Cerebellar cortex (tissue), 1 donor: ENCODE results near the gene THBD.
"Not testable (repeated sequence)": the region's sequence is repeated elsewhere in the genome, so short reads cannot be mapped to it uniquely, and the experiment has no call there.

ENCODE experiments used
- DNase-seq: peaks from one replicate; pipeline ENCODE4 v3.0.0-alpha.2; 2015; ENCODE audit warnings: low spot score

THBD gene

GRCh38 chr20:23035731-23036130, 13.7 kb downstream of the THBD start:
- no peak for DNase-seq

GRCh38 chr20:23034721-23035671, 14.5 kb downstream of the THBD start, which contains the start of gene SSTR4:
SSTR4 (plus strand) TSS chr20:23035312; CDS start chr20:23035484, 172 bp downstream.
- DNase-seq, result no peak

GRCh38 chr20:23033918-23034317, 15.6 kb downstream of the THBD start:
- DNase-seq, result no peak

- DNase-seq, result no peak
Measured at GRCh38 chr20:23032750-23033078, 16.8 kb downstream of the THBD start.

DNA sequence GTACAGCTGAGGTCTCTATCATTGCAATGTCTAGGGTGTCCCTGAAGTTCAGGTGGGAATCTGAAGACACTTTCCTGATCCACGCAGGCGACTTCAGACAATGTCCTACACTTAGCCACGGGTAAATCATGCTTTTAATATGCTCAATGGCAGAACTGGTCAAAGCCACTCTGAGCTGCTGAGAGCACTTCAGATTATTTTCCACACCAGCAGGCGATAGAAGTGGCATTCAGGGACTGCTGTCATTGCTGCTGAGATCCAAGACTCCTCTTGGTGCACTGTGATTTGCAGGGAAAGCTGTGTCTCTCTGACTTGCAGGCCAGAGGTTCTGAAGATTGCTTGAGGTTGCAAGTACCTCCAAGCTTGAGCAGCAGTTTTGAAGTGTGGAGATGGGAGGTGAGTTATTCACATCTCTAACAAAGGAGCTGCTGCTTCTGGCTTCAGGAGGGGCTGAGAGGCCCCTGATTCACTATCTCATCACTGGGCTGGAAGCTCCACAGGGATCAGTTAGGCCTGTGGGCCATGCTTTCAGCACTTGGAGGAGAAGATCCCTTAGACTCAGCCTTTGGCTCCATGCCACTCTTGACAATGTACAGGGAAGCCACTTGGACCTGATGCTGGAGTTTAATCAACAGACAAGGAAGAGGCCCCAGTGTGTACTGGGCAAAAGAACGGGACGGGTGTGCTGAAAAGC, 17.3 kb downstream of the THBD start:
- DNase-seq, result no peak

- DNase-seq, result no peak
Measured at GRCh38 chr20:23031346-23031745, 18.1 kb downstream of the THBD start.

- no peak for DNase-seq
Measured at GRCh38 chr20:23029324-23029723, 20.1 kb downstream of the THBD start.

- no peak for DNase-seq
Measured at GRCh38 chr20:23028392-23028791, 21.1 kb downstream of the THBD start.

GRCh38 chr20:23027721-23028120, 21.8 kb downstream of the THBD start:
- no peak for DNase-seq

GRCh38 chr20:23025503-23025902, 24.0 kb downstream of the THBD start:
- not testable (repeated sequence) for DNase-seq

DNA sequence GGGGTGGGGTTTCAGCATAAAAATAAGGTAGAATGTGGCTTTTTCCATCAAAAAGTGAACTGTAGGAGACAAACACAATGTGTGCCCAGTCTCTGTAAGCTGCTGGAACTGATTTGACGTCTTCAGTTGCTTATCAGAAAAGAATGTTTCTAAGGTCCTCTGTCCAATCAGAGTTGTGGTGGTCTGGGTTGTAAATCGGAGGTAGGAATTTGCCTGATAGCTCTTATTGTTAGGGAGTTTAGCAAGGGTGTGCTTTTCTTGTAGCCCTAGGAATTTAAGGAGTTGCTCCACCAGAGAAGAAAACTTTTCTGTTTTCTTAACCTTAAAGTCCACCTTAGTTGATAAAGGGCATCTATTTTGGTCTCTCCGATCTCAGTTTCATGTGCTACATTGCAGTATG, 24.8 kb downstream of the THBD start:
- DNase-seq, result no peak

DNA sequence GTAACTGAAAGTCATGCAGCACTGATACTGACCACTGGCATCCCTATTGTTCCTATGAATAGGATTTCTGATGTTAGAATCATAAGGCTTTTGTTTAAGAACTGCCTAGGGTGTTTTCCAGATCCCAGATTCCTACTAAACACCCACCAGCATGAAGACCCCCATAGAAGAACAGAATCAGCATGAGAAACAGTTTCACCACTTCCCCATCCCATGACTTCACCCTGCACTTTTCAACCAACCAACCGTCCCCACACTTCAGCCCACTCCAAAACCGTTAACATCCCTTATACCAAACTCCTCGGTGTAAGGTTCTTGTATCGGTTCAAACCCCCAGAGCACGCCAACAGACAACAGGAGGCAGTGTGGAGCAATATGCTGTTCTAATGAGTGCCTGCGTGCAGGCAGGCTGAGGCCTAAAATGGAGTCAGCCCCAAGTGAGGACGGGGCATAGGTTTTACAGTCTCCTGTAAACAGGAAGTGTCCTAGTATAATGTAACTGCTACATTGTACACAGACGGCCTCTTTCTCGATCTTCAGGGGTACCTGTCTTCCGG, 25.8 kb downstream of the THBD start:
- no peak for DNase-seq

DNA sequence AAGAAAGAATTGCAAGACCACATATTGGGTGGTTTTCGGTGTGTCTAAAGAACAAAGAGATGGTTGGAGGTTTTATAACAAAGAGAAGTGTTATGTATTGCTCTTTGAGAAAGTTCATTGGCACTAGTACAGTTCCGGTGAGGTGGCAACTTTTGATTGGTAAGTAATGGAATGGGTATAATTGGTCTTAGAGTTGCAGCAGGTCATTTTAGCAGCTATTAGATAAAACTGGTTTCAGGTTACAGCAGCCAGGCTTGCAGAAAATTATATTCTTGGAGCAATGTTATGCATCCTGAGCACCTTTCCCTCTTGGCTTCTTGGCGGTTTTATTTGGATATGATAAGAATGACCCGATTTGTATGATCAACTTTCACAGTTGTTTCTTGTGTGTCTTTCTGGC, 26.6 kb downstream of the THBD start:
- DNase-seq, result no peak

GRCh38 chr20:23021951-23022350, 27.5 kb downstream of the THBD start:
- DNase-seq, result no peak

DNA sequence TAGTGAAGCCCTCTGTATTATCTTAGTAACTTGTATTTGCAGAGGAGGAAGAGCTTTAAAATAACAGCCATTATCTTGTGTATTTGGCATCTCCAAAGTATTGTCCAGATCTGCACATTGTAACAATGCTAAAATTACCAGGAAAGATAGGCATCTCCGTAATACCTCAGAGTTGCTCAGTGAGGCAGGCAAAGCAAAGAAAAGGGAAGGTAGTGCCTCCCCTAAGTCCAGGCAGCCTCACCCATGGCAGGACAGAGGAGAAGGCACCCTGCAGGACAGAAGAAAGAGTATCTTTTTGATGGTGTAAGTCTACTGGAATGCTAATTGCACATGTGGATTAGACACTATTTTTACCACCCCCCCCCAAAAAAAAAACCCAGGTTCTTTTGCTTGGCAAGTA, 27.9 kb downstream of the THBD start:
- DNase-seq, result no peak

DNA sequence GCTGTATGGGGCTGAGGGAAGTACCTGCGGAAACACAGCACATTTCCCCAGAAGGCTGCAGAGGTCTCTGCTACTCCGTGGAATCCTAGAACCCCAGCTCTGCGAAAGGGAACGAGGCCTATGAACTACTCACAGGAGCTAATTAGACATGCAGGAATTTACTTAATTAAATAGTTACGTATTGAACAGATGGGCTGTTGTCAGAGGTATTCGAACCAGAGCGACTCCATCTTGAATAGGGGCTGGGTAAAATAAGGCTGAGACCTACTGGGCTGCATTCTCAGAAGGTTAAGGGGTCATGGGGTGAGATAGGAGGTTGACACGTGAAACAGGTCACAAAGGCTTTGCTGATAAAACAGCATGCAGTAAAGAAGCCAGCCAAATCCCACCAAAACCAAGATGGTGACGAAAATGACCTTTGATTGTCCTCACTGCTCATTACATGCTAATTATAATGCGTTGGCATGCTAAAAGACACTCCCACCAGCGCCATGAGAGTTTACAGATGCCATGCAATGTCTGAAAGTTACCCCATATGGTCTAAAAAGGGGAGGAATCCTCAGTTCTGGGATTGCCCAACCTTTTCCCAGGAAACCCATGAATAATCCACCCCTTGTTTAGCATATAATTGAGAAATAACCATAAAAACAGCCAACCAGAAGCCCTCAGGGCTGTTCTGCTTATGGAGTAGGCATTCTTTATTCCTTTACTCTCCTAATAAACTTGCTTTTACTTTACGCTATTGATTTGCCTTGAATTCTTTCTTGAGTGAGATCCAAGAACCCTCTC, 29.0 kb downstream of the THBD start:
- DNase-seq, result no peak

GRCh38 chr20:23019403-23019802, 30.1 kb downstream of the THBD start:
- DNase-seq, result peak; percentile 59

DNA sequence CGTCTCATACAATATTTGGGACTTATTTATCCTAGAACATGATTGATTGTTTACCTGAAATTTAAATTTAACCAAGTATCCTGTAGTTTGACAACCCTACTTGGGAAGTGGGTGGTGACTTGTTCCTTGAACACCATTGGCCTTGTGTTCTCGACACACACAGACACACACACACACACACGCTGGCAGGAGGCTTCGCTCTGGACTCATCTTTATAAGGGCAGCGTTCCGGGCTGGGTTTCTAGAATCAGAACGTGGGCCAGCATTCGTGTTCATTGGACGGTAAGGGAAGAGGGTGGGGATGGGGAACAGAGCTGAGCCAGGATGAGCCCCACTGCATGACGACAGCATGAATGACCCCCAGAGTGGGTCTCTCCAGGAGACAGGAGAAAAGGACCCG, 30.5 kb downstream of the THBD start:
- no peak for DNase-seq

- no peak for DNase-seq
Measured at GRCh38 chr20:23018432-23018831, 31.0 kb downstream of the THBD start.

DNA sequence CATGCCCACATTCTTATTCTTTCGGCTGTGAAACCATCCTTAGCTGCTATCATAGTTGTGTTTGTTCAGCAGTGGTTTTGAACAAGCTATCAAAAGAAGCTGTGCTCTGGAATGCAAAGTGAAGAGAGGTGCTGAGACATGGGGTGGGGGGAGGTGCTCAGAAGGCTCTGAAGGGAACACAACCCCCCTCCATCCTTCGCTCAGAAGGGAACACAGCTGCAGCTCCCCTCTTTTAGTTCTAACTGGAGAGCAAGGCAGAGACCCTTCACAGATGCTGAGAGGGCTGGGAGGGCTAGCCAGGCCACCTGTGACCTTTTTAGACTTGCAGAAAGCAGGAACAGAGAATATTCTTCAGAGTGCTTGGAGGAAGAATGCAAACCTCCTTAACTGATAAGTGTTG, 32.0 kb downstream of the THBD start:
- no peak for DNase-seq

GRCh38 chr20:23013429-23013828, 36.0 kb downstream of the THBD start:
- no peak for DNase-seq

DNA sequence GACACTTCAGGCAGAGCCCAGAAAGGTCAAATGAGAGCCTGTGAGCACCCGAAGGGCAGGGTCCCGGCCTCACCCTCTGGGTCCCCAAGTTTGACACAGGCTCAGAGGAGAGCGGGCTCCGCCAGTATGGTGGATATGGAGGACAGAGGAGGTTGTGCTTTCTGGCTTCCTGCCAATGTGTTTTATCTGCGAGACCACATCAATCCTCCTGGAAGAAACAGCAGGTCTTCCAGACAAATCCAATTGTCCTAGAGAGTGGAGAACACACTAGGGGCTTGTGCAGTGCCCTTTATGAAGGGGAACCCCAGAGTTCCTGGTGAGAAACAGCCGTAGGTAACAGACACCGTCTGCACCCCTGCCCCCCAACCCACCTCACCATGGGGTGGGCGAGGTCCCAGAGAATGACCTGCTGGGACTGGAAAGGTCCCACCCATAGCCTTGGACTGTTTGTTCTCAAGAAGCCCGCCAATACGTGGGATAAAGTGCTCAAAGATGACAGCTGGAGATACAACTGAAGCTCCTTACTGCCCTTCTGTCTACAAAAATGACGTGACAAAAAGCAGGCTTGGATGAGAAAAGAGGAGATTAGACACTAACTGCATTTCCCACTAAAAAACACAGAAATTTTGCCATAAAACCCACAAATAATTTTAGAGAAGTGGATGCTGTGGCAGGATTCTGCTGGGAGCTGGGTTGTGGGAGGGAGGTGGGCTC, 38.3 kb downstream of the THBD start:
- DNase-seq, result no peak
